GM12878 (cell line): Measurements from ENCODE around the gene HOXB2. TPM values are rescaled to one million over a fixed set of nuclear protein-coding genes. Genes with fewer than 3 reads are reported as not detected.
A peak's percentile ranks its signal among the peaks of the same experiment; 100 is the strongest.

Experiments used
- BRCA1 ChIP-seq: IDR thresholded peaks from 2 replicates; pipeline ENCODE4 v1.6.1; 2011; ENCODE audit warnings: low read depth, low read length, improper control_type of control experiment
- KLF5 ChIP-seq: fragments of 450-650 bp; IDR thresholded peaks from 2 replicates; pipeline ENCODE4 v1.6.1; 2014; ENCODE audit warnings: mild to moderate bottlenecking; ENCODE audit not compliant: partially characterized antibody
- LARP7 ChIP-seq: fragments of 450-650 bp; IDR thresholded peaks from 2 replicates; pipeline ENCODE4 v1.6.1; 2017; ENCODE audit warnings: mild to moderate bottlenecking
- MYC ChIP-seq: IDR thresholded peaks from 2 replicates; pipeline ENCODE4 v1.6.1; 2011; ENCODE audit warnings: mild to moderate bottlenecking, low read length, moderate library complexity, inconsistent platforms; ENCODE audit not compliant: insufficient read depth, insufficient replicate concordance, insufficient read length, severe bottlenecking
- NR2C2 ChIP-seq: IDR thresholded peaks from 2 replicates; pipeline ENCODE4 v1.6.1; 2011; ENCODE audit warnings: borderline replicate concordance, low read depth; ENCODE audit not compliant: control insufficient read depth, insufficient read length
- POLR2AphosphoS2 ChIP-seq: IDR thresholded peaks from 2 replicates; pipeline ENCODE4 v1.6.1; 2011; ENCODE audit warnings: low read depth, mild to moderate bottlenecking, low read length, improper control_type of control experiment, moderate library complexity
- SMARCA5 ChIP-seq: fragments of 450-650 bp; IDR thresholded peaks from 2 replicates; pipeline ENCODE4 v1.6.1; 2017; ENCODE audit warnings: mild to moderate bottlenecking
- polyA plus RNA-seq, 11 experiments: library from polyadenylated mRNA; depleted of rRNA in 4 of 11; unstranded in 6 of 11; stranded (reverse) in 5 of 11; fragments of >200 nt; fragmentation: Nextera tagmentation in 4 of 11; fragmentation: Illumina TruSeq in 1 of 11; extraction: Ambion mirVana in 4 of 11; extraction: Trizol in 1 of 11; gene quantifications; 1 replicate in 1 of 11; 2 replicates in 10 of 11; pipeline versions ENCODE4 v1.2.1 to v1.2.3, GENCODE V29; 2011 to 2016; ENCODE audit warnings: inconsistent platforms in 2 of 11, missing spikeins in 2 of 11, low read depth in 1 of 11
- total RNA-seq, 4 experiments: library from RNA; depleted of rRNA in 3 of 4; stranded (reverse); fragments of >200 nt in 3 of 4; fragmentation: Illumina TruSeq in 1 of 4; extraction: Trizol in 1 of 4; gene quantifications; 2 replicates each; pipeline versions ENCODE4 v1.2.1 to v1.2.3, GENCODE V29; 2013 to 2021
- TF ChIP-seq, protein P1 (sequence below): IDR thresholded peaks from 2 replicates; pipeline ENCODE4 v1.6.1; 2012; ENCODE audit warnings: mild to moderate bottlenecking, low read depth, low read length
- TF ChIP-seq, protein P2 (sequence below), 3 experiments: IDR thresholded peaks in 2 of 3; conservative IDR thresholded peaks in 1 of 3; 2 replicates each; pipeline ENCODE4 v1.5.1; 2011; ENCODE audit warnings: low read depth in 3 of 3, low read length in 3 of 3, mild to moderate bottlenecking in 3 of 3, control low read depth in 2 of 3, moderate library complexity in 2 of 3, inconsistent platforms in 1 of 3, mixed read lengths in 1 of 3; ENCODE audit not compliant: control insufficient read depth in 2 of 3, insufficient read depth in 1 of 3; ENCODE audit errors: extremely low read depth in 1 of 3
- TF ChIP-seq, protein P3 (sequence below): IDR thresholded peaks from 2 replicates; pipeline ENCODE4 v1.6.1; 2012; ENCODE audit warnings: low read length, inconsistent platforms
- TF ChIP-seq, protein P4 (sequence below): IDR thresholded peaks from 2 replicates; pipeline ENCODE4 v1.6.1; 2011; ENCODE audit warnings: low read depth, low read length, improper control_type of control experiment, borderline replicate concordance
- TF ChIP-seq, protein P5 (sequence below): fragments of 150-350 bp; IDR thresholded peaks from 2 replicates; pipeline ENCODE4 v1.6.1; 2014; ENCODE audit warnings: mild to moderate bottlenecking, low read depth, low read length
- TF ChIP-seq, protein P6 (sequence below): fragments of 450-650 bp; IDR thresholded peaks from 2 replicates; pipeline ENCODE4 v1.6.1; 2017; ENCODE audit warnings: antibody characterized with exemption, mild to moderate bottlenecking, moderate library complexity

Gene HOXB2
- total and polyA plus RNA-seq, 10 of the 15 experiments (the other 5 are each of a cell fraction or from before 2014, with no cell fraction given): 0.16 to 8.8 (median 2.3) TPM

DNA sequence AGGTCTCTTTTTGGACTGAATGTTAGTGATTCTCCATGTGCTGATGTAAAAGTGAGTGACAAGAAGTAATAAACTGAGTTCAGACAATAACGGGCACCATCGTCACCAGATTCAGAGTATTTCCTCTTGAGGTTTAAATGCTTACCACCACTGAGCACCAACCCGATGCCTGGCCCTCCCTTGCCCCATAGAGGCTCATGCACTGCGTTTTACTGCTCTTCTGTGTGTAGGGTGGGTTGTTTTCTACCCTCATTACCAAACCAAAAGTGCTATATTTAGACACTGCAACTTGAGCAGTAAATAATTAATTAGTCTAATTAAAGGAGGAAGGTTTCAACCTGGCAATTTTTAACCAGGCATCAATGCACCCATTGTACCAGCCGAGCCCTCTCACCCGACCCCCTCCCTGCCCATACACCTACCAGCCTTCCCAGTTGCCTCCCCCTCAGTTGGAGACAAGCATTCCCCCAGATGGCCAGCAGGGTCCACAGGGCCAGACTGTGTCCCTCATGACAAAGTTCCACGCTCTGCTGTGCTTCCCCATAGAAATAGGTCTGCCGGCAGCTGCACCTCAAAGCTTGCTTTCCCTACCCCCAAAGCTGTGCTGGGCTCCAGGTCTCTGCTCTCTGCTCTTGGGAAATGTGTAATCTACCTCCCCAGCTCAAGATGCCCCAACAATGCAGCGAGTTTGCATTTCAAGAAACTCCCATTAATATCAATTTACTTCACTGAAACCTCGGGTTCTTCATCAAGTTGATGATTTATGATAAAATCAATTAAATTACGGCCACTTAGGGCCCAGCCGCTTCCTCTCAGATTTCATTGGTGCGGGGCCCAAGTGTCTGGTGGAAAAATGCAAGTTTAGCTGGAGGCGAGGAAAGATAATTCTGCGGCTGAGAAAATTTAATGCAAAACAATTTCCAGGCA, 17.2 kb upstream of the HOXB2 start (continued):
- TF ChIP-seq POLR2AphosphoS2 (no peak), BRCA1 (no peak), SMARCA5 (0 out of 2 replicates have a peak, but pooled peaks have one; percentile 16), LARP7 (0 out of 2 replicates have a peak, but pooled peaks have one; percentile 37), KLF5 (no peak), MYC (no peak), NR2C2 (no peak)
- TF ChIP-seq, protein P1, sequence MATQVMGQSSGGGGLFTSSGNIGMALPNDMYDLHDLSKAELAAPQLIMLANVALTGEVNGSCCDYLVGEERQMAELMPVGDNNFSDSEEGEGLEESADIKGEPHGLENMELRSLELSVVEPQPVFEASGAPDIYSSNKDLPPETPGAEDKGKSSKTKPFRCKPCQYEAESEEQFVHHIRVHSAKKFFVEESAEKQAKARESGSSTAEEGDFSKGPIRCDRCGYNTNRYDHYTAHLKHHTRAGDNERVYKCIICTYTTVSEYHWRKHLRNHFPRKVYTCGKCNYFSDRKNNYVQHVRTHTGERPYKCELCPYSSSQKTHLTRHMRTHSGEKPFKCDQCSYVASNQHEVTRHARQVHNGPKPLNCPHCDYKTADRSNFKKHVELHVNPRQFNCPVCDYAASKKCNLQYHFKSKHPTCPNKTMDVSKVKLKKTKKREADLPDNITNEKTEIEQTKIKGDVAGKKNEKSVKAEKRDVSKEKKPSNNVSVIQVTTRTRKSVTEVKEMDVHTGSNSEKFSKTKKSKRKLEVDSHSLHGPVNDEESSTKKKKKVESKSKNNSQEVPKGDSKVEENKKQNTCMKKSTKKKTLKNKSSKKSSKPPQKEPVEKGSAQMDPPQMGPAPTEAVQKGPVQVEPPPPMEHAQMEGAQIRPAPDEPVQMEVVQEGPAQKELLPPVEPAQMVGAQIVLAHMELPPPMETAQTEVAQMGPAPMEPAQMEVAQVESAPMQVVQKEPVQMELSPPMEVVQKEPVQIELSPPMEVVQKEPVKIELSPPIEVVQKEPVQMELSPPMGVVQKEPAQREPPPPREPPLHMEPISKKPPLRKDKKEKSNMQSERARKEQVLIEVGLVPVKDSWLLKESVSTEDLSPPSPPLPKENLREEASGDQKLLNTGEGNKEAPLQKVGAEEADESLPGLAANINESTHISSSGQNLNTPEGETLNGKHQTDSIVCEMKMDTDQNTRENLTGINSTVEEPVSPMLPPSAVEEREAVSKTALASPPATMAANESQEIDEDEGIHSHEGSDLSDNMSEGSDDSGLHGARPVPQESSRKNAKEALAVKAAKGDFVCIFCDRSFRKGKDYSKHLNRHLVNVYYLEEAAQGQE: no peak
- TF ChIP-seq, protein P2, sequence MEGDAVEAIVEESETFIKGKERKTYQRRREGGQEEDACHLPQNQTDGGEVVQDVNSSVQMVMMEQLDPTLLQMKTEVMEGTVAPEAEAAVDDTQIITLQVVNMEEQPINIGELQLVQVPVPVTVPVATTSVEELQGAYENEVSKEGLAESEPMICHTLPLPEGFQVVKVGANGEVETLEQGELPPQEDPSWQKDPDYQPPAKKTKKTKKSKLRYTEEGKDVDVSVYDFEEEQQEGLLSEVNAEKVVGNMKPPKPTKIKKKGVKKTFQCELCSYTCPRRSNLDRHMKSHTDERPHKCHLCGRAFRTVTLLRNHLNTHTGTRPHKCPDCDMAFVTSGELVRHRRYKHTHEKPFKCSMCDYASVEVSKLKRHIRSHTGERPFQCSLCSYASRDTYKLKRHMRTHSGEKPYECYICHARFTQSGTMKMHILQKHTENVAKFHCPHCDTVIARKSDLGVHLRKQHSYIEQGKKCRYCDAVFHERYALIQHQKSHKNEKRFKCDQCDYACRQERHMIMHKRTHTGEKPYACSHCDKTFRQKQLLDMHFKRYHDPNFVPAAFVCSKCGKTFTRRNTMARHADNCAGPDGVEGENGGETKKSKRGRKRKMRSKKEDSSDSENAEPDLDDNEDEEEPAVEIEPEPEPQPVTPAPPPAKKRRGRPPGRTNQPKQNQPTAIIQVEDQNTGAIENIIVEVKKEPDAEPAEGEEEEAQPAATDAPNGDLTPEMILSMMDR (IDR thresholded peaks at IDR 0.05 in 2 of 3, conservative IDR thresholded peaks at IDR 0.05 in 1 of 3; ENCODE audit: control insufficient read depth in 2 of 3, extremely low read depth in 1 of 3, insufficient read depth in 1 of 3, low read depth in 3 of 3, low read length in 3 of 3): peak in 2 of 3 experiments; percentile 19 to 51; a peak in 2 of 6 replicates
- TF ChIP-seq, protein P3, sequence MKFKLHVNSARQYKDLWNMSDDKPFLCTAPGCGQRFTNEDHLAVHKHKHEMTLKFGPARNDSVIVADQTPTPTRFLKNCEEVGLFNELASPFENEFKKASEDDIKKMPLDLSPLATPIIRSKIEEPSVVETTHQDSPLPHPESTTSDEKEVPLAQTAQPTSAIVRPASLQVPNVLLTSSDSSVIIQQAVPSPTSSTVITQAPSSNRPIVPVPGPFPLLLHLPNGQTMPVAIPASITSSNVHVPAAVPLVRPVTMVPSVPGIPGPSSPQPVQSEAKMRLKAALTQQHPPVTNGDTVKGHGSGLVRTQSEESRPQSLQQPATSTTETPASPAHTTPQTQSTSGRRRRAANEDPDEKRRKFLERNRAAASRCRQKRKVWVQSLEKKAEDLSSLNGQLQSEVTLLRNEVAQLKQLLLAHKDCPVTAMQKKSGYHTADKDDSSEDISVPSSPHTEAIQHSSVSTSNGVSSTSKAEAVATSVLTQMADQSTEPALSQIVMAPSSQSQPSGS: no peak
- TF ChIP-seq, protein P4, sequence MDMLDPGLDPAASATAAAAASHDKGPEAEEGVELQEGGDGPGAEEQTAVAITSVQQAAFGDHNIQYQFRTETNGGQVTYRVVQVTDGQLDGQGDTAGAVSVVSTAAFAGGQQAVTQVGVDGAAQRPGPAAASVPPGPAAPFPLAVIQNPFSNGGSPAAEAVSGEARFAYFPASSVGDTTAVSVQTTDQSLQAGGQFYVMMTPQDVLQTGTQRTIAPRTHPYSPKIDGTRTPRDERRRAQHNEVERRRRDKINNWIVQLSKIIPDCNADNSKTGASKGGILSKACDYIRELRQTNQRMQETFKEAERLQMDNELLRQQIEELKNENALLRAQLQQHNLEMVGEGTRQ: no peak
- TF ChIP-seq, protein P5, sequence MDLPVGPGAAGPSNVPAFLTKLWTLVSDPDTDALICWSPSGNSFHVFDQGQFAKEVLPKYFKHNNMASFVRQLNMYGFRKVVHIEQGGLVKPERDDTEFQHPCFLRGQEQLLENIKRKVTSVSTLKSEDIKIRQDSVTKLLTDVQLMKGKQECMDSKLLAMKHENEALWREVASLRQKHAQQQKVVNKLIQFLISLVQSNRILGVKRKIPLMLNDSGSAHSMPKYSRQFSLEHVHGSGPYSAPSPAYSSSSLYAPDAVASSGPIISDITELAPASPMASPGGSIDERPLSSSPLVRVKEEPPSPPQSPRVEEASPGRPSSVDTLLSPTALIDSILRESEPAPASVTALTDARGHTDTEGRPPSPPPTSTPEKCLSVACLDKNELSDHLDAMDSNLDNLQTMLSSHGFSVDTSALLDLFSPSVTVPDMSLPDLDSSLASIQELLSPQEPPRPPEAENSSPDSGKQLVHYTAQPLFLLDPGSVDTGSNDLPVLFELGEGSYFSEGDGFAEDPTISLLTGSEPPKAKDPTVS: no peak
- TF ChIP-seq, protein P6, sequence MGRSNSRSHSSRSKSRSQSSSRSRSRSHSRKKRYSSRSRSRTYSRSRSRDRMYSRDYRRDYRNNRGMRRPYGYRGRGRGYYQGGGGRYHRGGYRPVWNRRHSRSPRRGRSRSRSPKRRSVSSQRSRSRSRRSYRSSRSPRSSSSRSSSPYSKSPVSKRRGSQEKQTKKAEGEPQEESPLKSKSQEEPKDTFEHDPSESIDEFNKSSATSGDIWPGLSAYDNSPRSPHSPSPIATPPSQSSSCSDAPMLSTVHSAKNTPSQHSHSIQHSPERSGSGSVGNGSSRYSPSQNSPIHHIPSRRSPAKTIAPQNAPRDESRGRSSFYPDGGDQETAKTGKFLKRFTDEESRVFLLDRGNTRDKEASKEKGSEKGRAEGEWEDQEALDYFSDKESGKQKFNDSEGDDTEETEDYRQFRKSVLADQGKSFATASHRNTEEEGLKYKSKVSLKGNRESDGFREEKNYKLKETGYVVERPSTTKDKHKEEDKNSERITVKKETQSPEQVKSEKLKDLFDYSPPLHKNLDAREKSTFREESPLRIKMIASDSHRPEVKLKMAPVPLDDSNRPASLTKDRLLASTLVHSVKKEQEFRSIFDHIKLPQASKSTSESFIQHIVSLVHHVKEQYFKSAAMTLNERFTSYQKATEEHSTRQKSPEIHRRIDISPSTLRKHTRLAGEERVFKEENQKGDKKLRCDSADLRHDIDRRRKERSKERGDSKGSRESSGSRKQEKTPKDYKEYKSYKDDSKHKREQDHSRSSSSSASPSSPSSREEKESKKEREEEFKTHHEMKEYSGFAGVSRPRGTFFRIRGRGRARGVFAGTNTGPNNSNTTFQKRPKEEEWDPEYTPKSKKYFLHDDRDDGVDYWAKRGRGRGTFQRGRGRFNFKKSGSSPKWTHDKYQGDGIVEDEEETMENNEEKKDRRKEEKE: no peak
